GM12878 (cell line): ENCODE data around the gene SNAP91. TPM values are rescaled to one million over a fixed set of nuclear protein-coding genes. Genes with fewer than 3 reads are reported as not detected.
"Not testable (repeated sequence)": the region's sequence is repeated elsewhere in the genome, so short reads cannot be mapped to it uniquely, and the experiment has no call there.

Source experiments
- ATAC-seq: fragments of 200-7000 bp; cut with Tn5 transposase; 3 replicates; pipeline ENCODE4 v1.9.1; 2020; ENCODE audit warnings: mild to moderate bottlenecking, moderate library complexity
- BruUV-seq: library from RNA; stranded (reverse); fragments of 400-500 nt; replicated peaks from 2 replicates; lab custom pipeline; 2021; lab: Mats Ljungman, UMichigan
- CTCF ChIA-PET: fragments of 300-600 bp; sonication (Branson Sonifier 250); formaldehyde crosslinking; extraction: SDS; loops from one replicate; lab custom pipeline; 2021; ENCODE audit warnings: inconsistent platforms; lab: Yijun Ruan, JAX
- POLR2A ChIA-PET: fragments of 350-600 bp; formaldehyde crosslinking; extraction: SDS; loops from one replicate; lab custom pipeline; 2021; ENCODE audit warnings: inconsistent platforms; lab: Charles Lee
- RAD21 ChIA-PET: fragments of 300-600 bp; sonication (Branson Sonifier 250); formaldehyde crosslinking; loops from one replicate; lab custom pipeline; 2023; ENCODE audit warnings: antibody characterized with exemption; ENCODE audit not compliant: unreplicated experiment; lab: Charles Lee
- SMC1A ChIA-PET: fragments of 300-600 bp; sonication (Branson Sonifier 250); formaldehyde crosslinking; loops from one replicate; lab custom pipeline; 2023; ENCODE audit not compliant: unreplicated experiment, uncharacterized antibody; lab: Charles Lee
- DNase-seq: peaks from one replicate; pipeline ENCODE4 v3.0.0-alpha.2; 2011; ENCODE audit warnings: low read depth, low spot score
- FAIRE-seq: peaks from 3 replicates; lab custom pipeline; 2011; peaks lifted over from hg19 to GRCh38; lab: Jason Lieb, UNC
- H2AFZ ChIP-seq: 2 replicates; pipeline ENCODE4 v1.6.0; 2011; ENCODE audit warnings: low read depth, low read length, control low read depth; ENCODE audit not compliant: control insufficient read depth
- H3K27ac ChIP-seq: 2 replicates; pipeline ENCODE4 v1.5.1; 2011; ENCODE audit warnings: control low read depth; ENCODE audit not compliant: control insufficient read depth, insufficient read depth
- H3K27me3 ChIP-seq, 2 experiments: replicated peaks in 1 of 2; 2 replicates each; pipeline versions ENCODE4 v1.6.0 to v1.6.1; 2011; ENCODE audit warnings: low read length in 1 of 2; ENCODE audit not compliant: control insufficient read depth in 2 of 2, insufficient read depth in 2 of 2
- H3K36me3 ChIP-seq, 2 experiments: 2 replicates each; pipeline ENCODE4 v1.5.1; 2011; ENCODE audit warnings: low read length in 1 of 2; ENCODE audit not compliant: control insufficient read depth in 2 of 2, insufficient read depth in 2 of 2
- H3K4me1 ChIP-seq: 2 replicates; pipeline ENCODE4 v1.6.1; 2011; ENCODE audit warnings: mild to moderate bottlenecking, low read length, moderate library complexity, mixed read lengths; ENCODE audit not compliant: control insufficient read depth, insufficient read depth
- H3K4me2 ChIP-seq: 2 replicates; pipeline ENCODE4 v1.6.0; 2011; ENCODE audit warnings: control low read depth; ENCODE audit not compliant: control insufficient read depth, insufficient read depth
- H3K4me3 ChIP-seq: fragments of 200-600 bp; sonication (generic); 2 replicates; pipeline ENCODE4 v1.5.1; 2016
- H3K79me2 ChIP-seq: 2 replicates; pipeline ENCODE4 v1.6.0; 2011; ENCODE audit warnings: low read length; ENCODE audit not compliant: control insufficient read depth, insufficient read depth
- H3K9ac ChIP-seq: 2 replicates; pipeline ENCODE4 v1.8.0; 2011; ENCODE audit warnings: low read length, control low read depth, mixed read lengths; ENCODE audit not compliant: control insufficient read depth, insufficient read depth
- H3K9me3 ChIP-seq: replicated peaks from 3 replicates; pipeline ENCODE4 v1.5.1; 2011; ENCODE audit warnings: mild to moderate bottlenecking, low read length; ENCODE audit not compliant: control insufficient read depth, insufficient read depth
- H4K20me1 ChIP-seq: 2 replicates; pipeline ENCODE4 v1.6.0; 2011; ENCODE audit not compliant: control insufficient read depth, insufficient read depth
- CHD2 ChIP-seq: IDR thresholded peaks from 2 replicates; pipeline ENCODE4 v1.6.1; 2011; ENCODE audit warnings: low read depth, low read length, improper control_type of control experiment, borderline replicate concordance
- CHD4 ChIP-seq: fragments of 200-600 bp; sonication (generic); IDR thresholded peaks from 2 replicates; pipeline ENCODE4 v1.6.1; 2016; ENCODE audit warnings: mild to moderate bottlenecking
- FOXK2 ChIP-seq: fragments of 450-650 bp; IDR thresholded peaks from 2 replicates; pipeline ENCODE4 v1.6.1; 2017; ENCODE audit warnings: mild to moderate bottlenecking, moderate library complexity
- FOXM1 ChIP-seq: IDR thresholded peaks from 2 replicates; pipeline ENCODE4 v1.6.1; 2012; ENCODE audit warnings: low read depth, mild to moderate bottlenecking, inconsistent platforms, low read length, moderate library complexity
- HDAC6 ChIP-seq: fragments of 200-600 bp; sonication (generic); IDR thresholded peaks from one replicate; pipeline ENCODE4 v1.8.0; 2017; ENCODE audit warnings: antibody characterized with exemption; ENCODE audit not compliant: unreplicated experiment
- RAD51 ChIP-seq: fragments of 450-650 bp; IDR thresholded peaks from 2 replicates; pipeline ENCODE4 v1.6.1; 2016; ENCODE audit warnings: moderate library complexity, mild to moderate bottlenecking, inconsistent platforms
- SMAD1 ChIP-seq: fragments of 450-650 bp; IDR thresholded peaks from 2 replicates; pipeline ENCODE4 v1.6.1; 2018; ENCODE audit warnings: mild to moderate bottlenecking, low read depth; ENCODE audit not compliant: partially characterized antibody
- TCF3 ChIP-seq: IDR thresholded peaks from 2 replicates; pipeline ENCODE4 v1.6.1; 2012; ENCODE audit warnings: low read depth, mild to moderate bottlenecking, low read length, borderline replicate concordance; ENCODE audit not compliant: insufficient read depth
- WGBS: methylation state at CpG from one replicate; pipeline ENCODE4 v1.1.6; 2016; ENCODE audit warnings: low lambda C conversion rate; ENCODE audit not compliant: insufficient replicate concordance, insufficient coverage; ENCODE audit errors: missing lambda C conversion rate; 5-methylcytosine and 5-hydroxymethylcytosine counted together
- in situ Hi-C: fragments of 300-500 bp; cut with MboI; formaldehyde crosslinking; loops from 9 replicates; pipeline ENCODE4 v1.14.3; 2018; ENCODE audit warnings: mixed read lengths
- intact Hi-C: fragments of 100-400 bp; cut with micrococcal nuclease; formaldehyde crosslinking; loops from one replicate; pipeline ENCODE4 v1.14.2; 2022; ENCODE audit not compliant: unreplicated experiment
- polyA plus RNA-seq, 11 experiments: library from polyadenylated mRNA; depleted of rRNA in 4 of 11; unstranded in 6 of 11; stranded (reverse) in 5 of 11; fragments of >200 nt; fragmentation: Nextera tagmentation in 4 of 11; fragmentation: Illumina TruSeq in 1 of 11; extraction: Ambion mirVana in 4 of 11; extraction: Trizol in 1 of 11; gene quantifications; 1 replicate in 1 of 11; 2 replicates in 10 of 11; pipeline versions ENCODE4 v1.2.1 to v1.2.3, GENCODE V29; 2011 to 2016; ENCODE audit warnings: inconsistent platforms in 2 of 11, missing spikeins in 2 of 11, low read depth in 1 of 11
- total RNA-seq, 4 experiments: library from RNA; depleted of rRNA in 3 of 4; stranded (reverse); fragments of >200 nt in 3 of 4; fragmentation: Illumina TruSeq in 1 of 4; extraction: Trizol in 1 of 4; gene quantifications; 2 replicates each; pipeline versions ENCODE4 v1.2.1 to v1.2.3, GENCODE V29; 2013 to 2021
- TF ChIP-seq, protein P1 (sequence below): fragments of 450-650 bp; IDR thresholded peaks from 2 replicates; pipeline ENCODE4 v1.6.1; 2017; ENCODE audit warnings: mild to moderate bottlenecking, low read depth, inconsistent platforms; ENCODE audit not compliant: poor library complexity, severe bottlenecking
- TF ChIP-seq, protein P2 (sequence below): IDR thresholded peaks from 2 replicates; pipeline ENCODE4 v1.6.1; 2011; ENCODE audit warnings: borderline replicate concordance, low read depth, mild to moderate bottlenecking, moderate library complexity, low read length; ENCODE audit not compliant: insufficient read depth, poor library complexity, severe bottlenecking

SNAP91 gene
- total and polyA plus RNA-seq, 10 of the 15 experiments (the other 5 are each of a cell fraction or from before 2014, with no cell fraction given): 0.01 to 0.49 (median 0.12) TPM; not detected in 2

DNA sequence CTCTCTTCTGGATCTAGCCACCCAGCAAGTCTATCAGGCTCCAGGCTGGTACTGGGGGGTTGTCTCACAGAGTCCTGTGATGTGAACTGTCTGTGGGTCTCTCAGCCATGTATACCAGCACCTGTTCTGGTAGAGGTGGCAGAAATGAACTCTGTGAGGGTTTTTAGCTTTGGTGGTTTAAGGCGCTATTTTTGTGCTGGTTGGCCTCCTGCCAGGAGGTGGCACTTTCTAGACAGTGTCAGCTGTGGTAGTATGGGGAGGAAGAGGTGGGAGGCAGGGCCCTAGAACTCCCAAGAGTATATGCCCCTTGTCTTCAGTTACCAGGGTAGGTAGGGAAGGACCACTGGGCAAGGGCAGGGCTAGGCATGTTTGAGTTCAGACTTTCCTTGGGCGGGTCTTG is 75.8 kb downstream of the SNAP91 start (continued):
- TF ChIP-seq, protein P1, sequence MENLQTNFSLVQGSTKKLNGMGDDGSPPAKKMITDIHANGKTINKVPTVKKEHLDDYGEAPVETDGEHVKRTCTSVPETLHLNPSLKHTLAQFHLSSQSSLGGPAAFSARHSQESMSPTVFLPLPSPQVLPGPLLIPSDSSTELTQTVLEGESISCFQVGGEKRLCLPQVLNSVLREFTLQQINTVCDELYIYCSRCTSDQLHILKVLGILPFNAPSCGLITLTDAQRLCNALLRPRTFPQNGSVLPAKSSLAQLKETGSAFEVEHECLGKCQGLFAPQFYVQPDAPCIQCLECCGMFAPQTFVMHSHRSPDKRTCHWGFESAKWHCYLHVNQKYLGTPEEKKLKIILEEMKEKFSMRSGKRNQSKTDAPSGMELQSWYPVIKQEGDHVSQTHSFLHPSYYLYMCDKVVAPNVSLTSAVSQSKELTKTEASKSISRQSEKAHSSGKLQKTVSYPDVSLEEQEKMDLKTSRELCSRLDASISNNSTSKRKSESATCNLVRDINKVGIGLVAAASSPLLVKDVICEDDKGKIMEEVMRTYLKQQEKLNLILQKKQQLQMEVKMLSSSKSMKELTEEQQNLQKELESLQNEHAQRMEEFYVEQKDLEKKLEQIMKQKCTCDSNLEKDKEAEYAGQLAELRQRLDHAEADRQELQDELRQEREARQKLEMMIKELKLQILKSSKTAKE: no peak
- TF ChIP-seq HDAC6 (no peak), SMAD1 (no peak), CHD2 (no peak), CHD4 (no peak), FOXK2 (no peak), TCF3 (no peak), FOXM1 (no peak)
- TF ChIP-seq, protein P2, sequence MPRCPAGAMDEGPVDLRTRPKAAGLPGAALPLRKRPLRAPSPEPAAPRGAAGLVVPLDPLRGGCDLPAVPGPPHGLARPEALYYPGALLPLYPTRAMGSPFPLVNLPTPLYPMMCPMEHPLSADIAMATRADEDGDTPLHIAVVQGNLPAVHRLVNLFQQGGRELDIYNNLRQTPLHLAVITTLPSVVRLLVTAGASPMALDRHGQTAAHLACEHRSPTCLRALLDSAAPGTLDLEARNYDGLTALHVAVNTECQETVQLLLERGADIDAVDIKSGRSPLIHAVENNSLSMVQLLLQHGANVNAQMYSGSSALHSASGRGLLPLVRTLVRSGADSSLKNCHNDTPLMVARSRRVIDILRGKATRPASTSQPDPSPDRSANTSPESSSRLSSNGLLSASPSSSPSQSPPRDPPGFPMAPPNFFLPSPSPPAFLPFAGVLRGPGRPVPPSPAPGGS: no peak

DNA sequence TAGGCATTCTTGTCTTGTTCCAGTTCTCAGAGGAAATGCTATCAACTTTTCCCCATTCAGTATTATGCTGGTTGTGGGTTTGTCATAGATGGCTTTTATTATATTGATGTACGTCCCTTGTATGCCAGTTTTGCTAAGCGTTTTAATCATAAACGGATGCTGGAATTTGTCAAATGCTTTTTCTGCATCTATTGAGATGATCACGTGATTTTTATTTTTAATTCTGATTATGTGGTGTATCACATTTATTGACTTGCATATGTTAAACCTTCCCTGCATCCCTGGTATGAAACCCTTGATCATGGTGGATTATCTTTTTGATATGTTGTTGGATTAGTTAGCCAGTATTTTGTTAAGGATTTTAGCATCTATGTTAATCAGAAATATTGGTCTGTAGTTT is 79.0 kb downstream of the SNAP91 start:
- H3K27ac ChIP-seq, H3K27me3 ChIP-seq, H3K9ac ChIP-seq, FAIRE-seq, H2AFZ ChIP-seq, RAD21 ChIA-PET, ATAC-seq, H3K79me2 ChIP-seq, H3K9me3 ChIP-seq, H3K4me1 ChIP-seq, H3K4me3 ChIP-seq, H4K20me1 ChIP-seq, POLR2A ChIA-PET, SMC1A ChIA-PET, BruUV-seq, H3K4me2 ChIP-seq, DNase-seq, intact Hi-C loops, H3K36me3 ChIP-seq, in situ Hi-C loops: not testable (repeated sequence)
- TF ChIP-seq RAD51: 0 out of 2 replicates have a peak, but pooled peaks have one; percentile 15
- CTCF ChIA-PET: interaction anchor here (1.4 kb wide), 1 partner anchor 14 kb away, joined by 3 read pairs; no protein-coding TSS in a partner anchor
- 29% methylated on average over 4 of the region's 4 CpGs for WGBS
